ENCODE results near the gene TTC39C.

TTC39C gene

GRCh38 chr18:24014986-24015638 lies 558 bp downstream of the TTC39C start:
- peak overlapping the region; percentile 64 for H3K27ac ChIP-seq (ENCODE audit: low read length)
- peak overlapping the region; percentile 91 for H3K9ac ChIP-seq (ENCODE audit: low read length)
- H3K9me3 ChIP-seq (ENCODE audit: insufficient read depth, low read length), result no peaks in the 10 kb centered on the region
- H3K27me3 ChIP-seq (ENCODE audit: low read depth, low read length), result no peaks in the 10 kb centered on the region
- peak overlapping the region; percentile 85 for H3K4me3 ChIP-seq (ENCODE audit: low read length)
- H3K4me2 ChIP-seq (ENCODE audit: low read length), result peak overlapping the region; percentile 89
- peaks cover 75% of the 10 kb centered on the region for H3K4me1 ChIP-seq (ENCODE audit: low read length)
- TF ChIP-seq CTCF (IDR thresholded peaks at IDR 0.05; ENCODE audit: low read depth, low read length), result no peak
- no peak for TF ChIP-seq EZH2phosphoT487 (IDR thresholded peaks at IDR 0.05; ENCODE audit: low read depth)
- peaks cover 30% of the 10 kb centered on the region for H4K20me1 ChIP-seq (ENCODE audit: insufficient read depth, low read length)
- peaks cover 18% of the 10 kb centered on the region for H3K36me3 ChIP-seq (replicated peaks; ENCODE audit: low read depth, low read length)
- H2AFZ ChIP-seq (ENCODE audit: low read depth, low read length), result peak overlapping the region; percentile 10; the same call in 1 of the 2 replicates
- H3K79me2 ChIP-seq (ENCODE audit: low read length), result peaks cover 54% of the 10 kb centered on the region

- H3K36me3 ChIP-seq (replicated peaks; ENCODE audit: low read depth, low read length), result peaks cover 26% of the 10 kb centered on the region
- H3K27me3 ChIP-seq (ENCODE audit: low read depth, low read length), result no peaks in the 10 kb centered on the region
- H3K79me2 ChIP-seq (ENCODE audit: low read length), result peaks cover 62% of the 10 kb centered on the region
- no peak overlapping the region for H2AFZ ChIP-seq (ENCODE audit: low read depth, low read length)
- H4K20me1 ChIP-seq (ENCODE audit: insufficient read depth, low read length), result peaks cover 35% of the 10 kb centered on the region
- no peaks in the 10 kb centered on the region for H3K9me3 ChIP-seq (ENCODE audit: insufficient read depth, low read length)
- peak overlapping the region; percentile 89 for H3K4me2 ChIP-seq (ENCODE audit: low read length)
- peak overlapping the region; percentile 64 for H3K27ac ChIP-seq (ENCODE audit: low read length)
- H3K9ac ChIP-seq (ENCODE audit: low read length), result peak overlapping the region; percentile 91
- H3K4me1 ChIP-seq (ENCODE audit: low read length), result peaks cover 75% of the 10 kb centered on the region
- TF ChIP-seq EZH2phosphoT487 (IDR thresholded peaks at IDR 0.05; ENCODE audit: low read depth) (no peak), CTCF (IDR thresholded peaks at IDR 0.05; ENCODE audit: low read depth, low read length) (no peak)
- H3K4me3 ChIP-seq (ENCODE audit: low read length), result peak overlapping the region; percentile 85
These were observed 1.4 kb downstream of the TTC39C start for GRCh38 chr18:24015639-24016631.

- Histone ChIP-seq H3K4me3 (ENCODE audit: low read length) (peak overlapping the region; percentile 85), H2AFZ (ENCODE audit: low read depth, low read length) (no peak overlapping the region), H3K79me2 (ENCODE audit: low read length) (peaks cover 69% of the 10 kb centered on the region), H4K20me1 (ENCODE audit: insufficient read depth, low read length) (peaks cover 38% of the 10 kb centered on the region), H3K27ac (ENCODE audit: low read length) (peak overlapping the region; percentile 64), H3K9me3 (ENCODE audit: insufficient read depth, low read length) (no peaks in the 10 kb centered on the region), H3K4me1 (ENCODE audit: low read length) (peaks cover 75% of the 10 kb centered on the region), H3K36me3 (replicated peaks; ENCODE audit: low read depth, low read length) (peaks cover 32% of the 10 kb centered on the region), H3K4me2 (ENCODE audit: low read length) (peak overlapping the region; percentile 89), H3K27me3 (ENCODE audit: low read depth, low read length) (no peaks in the 10 kb centered on the region), H3K9ac (ENCODE audit: low read length) (peak overlapping the region; percentile 91)
- TF ChIP-seq CTCF (IDR thresholded peaks at IDR 0.05; ENCODE audit: low read depth, low read length) (peak; percentile 42; the same call in 1 of the 2 replicates), EZH2phosphoT487 (IDR thresholded peaks at IDR 0.05; ENCODE audit: low read depth) (no peak)
These were observed 2.1 kb downstream of the TTC39C start for GRCh38 chr18:24016643-24017042.
